ENCODE data around the gene INF2. TPM values are rescaled to one million over a fixed set of nuclear protein-coding genes. Genes with fewer than 3 reads are reported as not detected.

The INF2 gene
- total RNA-seq, 1 donor from 2014 or later = 61.7 TPM

DNA sequence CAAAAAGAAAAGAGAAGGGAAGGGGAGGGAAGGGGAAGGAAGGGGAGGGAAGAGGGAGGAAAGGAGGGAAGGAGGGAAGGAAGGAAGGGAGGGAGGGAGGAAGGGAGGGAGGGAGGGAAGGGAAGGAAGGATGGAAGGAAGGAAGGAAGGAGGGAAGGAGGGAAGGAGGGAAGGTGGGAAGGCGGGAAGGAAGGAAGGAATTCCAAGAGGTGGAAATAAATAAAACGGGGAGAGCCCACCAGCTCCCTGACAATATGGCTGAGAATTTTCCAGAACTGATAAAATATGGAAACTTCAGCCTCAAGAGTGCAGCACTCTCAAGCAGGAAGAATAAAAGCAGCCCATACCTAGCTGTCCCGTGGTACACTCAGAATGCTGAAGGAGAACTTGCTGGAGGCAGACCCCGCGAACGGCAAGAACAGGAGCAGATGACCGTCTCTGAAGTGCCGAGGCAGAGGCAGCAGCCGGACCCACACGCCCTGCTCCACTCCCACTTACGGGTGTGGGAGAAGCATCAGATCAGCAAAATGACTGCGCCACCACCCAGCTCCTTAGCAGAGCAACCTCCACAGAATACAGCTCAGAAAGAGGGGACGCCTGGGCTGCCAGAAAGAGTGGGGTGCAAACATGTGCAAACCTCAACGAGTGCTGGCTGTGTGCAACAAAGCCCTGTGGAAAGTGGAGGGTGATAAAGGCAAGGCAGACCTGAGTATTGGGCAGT, 34.1 kb upstream of the INF2 start:
- TF ChIP-seq, protein P1, sequence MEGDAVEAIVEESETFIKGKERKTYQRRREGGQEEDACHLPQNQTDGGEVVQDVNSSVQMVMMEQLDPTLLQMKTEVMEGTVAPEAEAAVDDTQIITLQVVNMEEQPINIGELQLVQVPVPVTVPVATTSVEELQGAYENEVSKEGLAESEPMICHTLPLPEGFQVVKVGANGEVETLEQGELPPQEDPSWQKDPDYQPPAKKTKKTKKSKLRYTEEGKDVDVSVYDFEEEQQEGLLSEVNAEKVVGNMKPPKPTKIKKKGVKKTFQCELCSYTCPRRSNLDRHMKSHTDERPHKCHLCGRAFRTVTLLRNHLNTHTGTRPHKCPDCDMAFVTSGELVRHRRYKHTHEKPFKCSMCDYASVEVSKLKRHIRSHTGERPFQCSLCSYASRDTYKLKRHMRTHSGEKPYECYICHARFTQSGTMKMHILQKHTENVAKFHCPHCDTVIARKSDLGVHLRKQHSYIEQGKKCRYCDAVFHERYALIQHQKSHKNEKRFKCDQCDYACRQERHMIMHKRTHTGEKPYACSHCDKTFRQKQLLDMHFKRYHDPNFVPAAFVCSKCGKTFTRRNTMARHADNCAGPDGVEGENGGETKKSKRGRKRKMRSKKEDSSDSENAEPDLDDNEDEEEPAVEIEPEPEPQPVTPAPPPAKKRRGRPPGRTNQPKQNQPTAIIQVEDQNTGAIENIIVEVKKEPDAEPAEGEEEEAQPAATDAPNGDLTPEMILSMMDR (conservative IDR thresholded peaks at IDR 0.05) = no peak
- peaks cover 4% of the 10 kb centered on the region for H3K36me3 Mint-ChIP-seq (ENCODE audit: low read depth)
- no peak overlapping the region for H3K27ac Mint-ChIP-seq (ENCODE audit: unreplicated experiment)
- DNase-seq (ENCODE audit: low read depth, low spot score) = no peak
- H3K9me3 Mint-ChIP-seq = peaks cover 10% of the 10 kb centered on the region
- H3K4me1 Mint-ChIP-seq = peaks cover 20% of the 10 kb centered on the region
- H3K4me3 Mint-ChIP-seq = no peak overlapping the region
- no peaks in the 10 kb centered on the region for H3K27me3 Mint-ChIP-seq (ENCODE audit: low read depth)

DNA sequence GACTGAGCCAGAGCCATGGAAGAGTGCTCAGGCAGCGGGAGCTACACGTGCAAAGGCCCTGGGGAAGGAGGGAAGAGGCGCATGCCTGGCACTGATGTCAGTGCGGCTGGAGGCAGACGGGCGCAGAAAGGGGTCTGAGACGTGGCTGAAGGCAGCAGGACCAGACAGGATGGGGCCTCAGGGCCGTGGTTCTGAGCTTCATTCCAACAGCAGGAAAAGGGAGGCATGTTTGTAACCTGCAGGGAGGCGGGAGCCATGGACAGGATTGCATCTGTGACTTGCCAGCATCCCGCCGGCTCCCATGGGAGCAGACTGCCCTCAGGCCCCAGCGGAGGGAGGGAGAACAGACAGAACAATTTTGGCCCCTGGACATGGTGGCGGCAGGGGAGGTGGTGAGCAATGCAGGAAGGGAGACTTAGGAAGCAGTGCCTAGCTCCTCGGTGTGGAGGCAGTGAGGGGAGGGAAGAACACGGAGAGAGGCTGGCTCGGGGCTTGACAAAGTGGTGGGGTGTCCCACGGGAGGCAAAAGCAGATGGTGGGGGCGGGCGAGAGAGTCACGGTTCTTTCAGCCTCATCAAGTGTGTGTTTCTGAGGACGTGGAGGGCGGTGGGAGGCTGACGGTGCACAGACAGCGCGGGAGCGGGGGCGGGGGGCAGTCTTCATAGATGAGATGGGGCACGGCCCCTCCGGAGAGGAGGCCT, 33.3 kb upstream of the INF2 start:
- Mint-ChIP-seq H3K27ac (ENCODE audit: unreplicated experiment) (peak overlapping the region; percentile 78), H3K9me3 (peaks cover 10% of the 10 kb centered on the region), H3K4me3 (peak overlapping the region; percentile 9), H3K36me3 (ENCODE audit: low read depth) (peaks cover 4% of the 10 kb centered on the region), H3K4me1 (peaks cover 24% of the 10 kb centered on the region), H3K27me3 (ENCODE audit: low read depth) (no peaks in the 10 kb centered on the region)
- TF ChIP-seq, protein P1 (conservative IDR thresholded peaks at IDR 0.05) = no peak
- DNase-seq (ENCODE audit: low read depth, low spot score) = no peak

DNA sequence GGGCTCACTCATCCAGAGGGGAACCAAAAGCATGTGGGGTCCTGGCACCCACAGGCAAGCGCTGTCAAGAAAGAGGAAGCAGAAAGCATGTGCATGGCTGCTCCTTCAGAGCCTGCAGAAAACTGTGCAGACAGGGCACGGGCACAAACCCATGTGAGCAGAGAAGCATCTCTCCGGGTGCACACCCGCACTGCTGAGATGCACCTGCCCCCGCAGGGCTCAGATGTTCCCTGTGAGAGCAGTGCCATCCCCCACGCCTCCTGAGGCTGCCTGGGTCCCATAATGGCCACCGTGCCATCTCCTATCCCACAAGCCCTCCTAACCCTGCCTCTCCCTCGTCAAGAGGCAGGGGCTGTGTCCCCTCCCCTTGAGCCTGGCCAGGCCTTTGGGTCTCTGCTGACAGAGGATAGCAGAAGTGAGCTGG, 32.3 kb upstream of the INF2 start:
- Mint-ChIP-seq H3K4me1 (peaks cover 25% of the 10 kb centered on the region), H3K9me3 (peaks cover 15% of the 10 kb centered on the region), H3K36me3 (ENCODE audit: low read depth) (peaks cover 7% of the 10 kb centered on the region), H3K27me3 (ENCODE audit: low read depth) (no peaks in the 10 kb centered on the region), H3K27ac (ENCODE audit: unreplicated experiment) (no peak overlapping the region), H3K4me3 (no peak overlapping the region)
- TF ChIP-seq, protein P1 (conservative IDR thresholded peaks at IDR 0.05) = no peak
- DNase-seq (ENCODE audit: low read depth, low spot score) = no peak

DNA sequence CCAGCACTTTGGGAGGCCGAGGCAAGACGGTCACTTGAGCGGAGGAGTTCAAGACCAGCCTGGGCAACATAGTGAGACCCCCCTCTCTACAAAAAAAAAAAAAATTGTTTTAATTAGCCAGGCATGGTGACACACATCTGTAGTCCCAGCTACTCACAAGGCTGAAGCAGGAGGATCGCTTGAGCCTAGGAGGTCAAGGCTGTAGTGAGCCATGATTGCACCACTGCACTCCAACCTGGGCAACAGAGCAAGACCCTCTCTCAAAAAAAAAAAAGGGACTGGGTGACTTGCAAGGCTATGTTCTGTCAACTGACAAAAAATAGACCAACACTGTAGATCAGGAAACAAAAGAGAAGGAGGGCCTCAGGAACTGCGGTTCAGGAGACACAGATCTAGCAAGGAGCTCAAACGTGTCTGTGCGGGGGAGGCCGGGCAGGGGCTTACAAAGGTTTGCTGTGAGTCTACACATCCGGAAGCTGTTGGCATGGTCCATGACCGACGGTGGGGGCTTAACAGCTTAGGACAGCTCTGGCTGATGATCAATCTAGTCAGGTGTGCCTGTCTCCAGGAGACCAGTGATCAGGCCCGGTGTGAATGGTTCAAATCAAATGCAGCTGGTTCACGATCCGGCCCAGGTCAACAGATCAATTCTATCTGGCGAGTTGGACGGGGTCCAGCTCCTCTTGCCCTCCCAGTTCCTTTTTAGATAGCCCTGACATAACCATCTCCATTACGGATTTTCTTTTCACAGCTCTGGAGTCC, 31.7 kb upstream of the INF2 start:
- no peaks in the 10 kb centered on the region for H3K27me3 Mint-ChIP-seq (ENCODE audit: low read depth)
- no peak for DNase-seq (ENCODE audit: low read depth, low spot score)
- peaks cover 4% of the 10 kb centered on the region for H3K36me3 Mint-ChIP-seq (ENCODE audit: low read depth)
- TF ChIP-seq, protein P1 (conservative IDR thresholded peaks at IDR 0.05) = no peak
- no peak overlapping the region for H3K27ac Mint-ChIP-seq (ENCODE audit: unreplicated experiment)
- H3K4me3 Mint-ChIP-seq = no peak overlapping the region
- peaks cover 25% of the 10 kb centered on the region for H3K4me1 Mint-ChIP-seq
- H3K9me3 Mint-ChIP-seq = peaks cover 10% of the 10 kb centered on the region

DNA sequence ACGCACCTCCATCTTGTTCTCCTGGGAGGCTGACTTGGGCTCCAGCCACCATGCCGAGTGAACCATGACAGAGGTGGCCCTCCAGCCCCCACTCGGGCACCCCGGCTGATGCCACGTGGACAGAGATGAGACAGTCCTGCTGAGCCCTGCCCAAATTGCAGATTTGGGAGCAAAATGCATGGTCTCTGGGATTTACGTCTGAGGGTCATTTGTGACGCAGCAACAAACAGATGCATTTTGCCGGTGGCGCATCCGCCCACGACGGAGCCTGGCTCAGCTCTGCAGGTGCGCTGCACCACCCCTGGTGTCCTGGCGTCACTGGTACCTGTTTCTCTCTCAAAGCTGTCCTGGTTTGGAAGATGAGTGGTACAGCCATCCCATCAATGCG, 31.1 kb upstream of the INF2 start:
- Mint-ChIP-seq H3K27ac (ENCODE audit: unreplicated experiment) (no peak overlapping the region), H3K27me3 (ENCODE audit: low read depth) (no peaks in the 10 kb centered on the region), H3K36me3 (ENCODE audit: low read depth) (peaks cover 3% of the 10 kb centered on the region), H3K4me3 (no peak overlapping the region), H3K4me1 (peaks cover 25% of the 10 kb centered on the region), H3K9me3 (peaks cover 9% of the 10 kb centered on the region)
- DNase-seq (ENCODE audit: low read depth, low spot score) = no peak
- TF ChIP-seq, protein P1 (conservative IDR thresholded peaks at IDR 0.05) = no peak
